Kidney epithelial cell (primary cell): Measurements from ENCODE around the gene CELSR3. TPM values are rescaled to one million over a fixed set of nuclear protein-coding genes. Genes with fewer than 3 reads are reported as not detected.

Source experiments
- DNase-seq: peaks from one replicate; pipeline ENCODE4 v3.0.0-alpha.2; 2010; ENCODE audit warnings: low read depth
- H3K27me3 ChIP-seq: 2 replicates; pipeline ENCODE4 v1.6.0; 2011; ENCODE audit warnings: low read length; ENCODE audit not compliant: control insufficient read depth, insufficient read depth
- H3K36me3 ChIP-seq: 2 replicates; pipeline ENCODE4 v1.5.1; 2011; ENCODE audit warnings: low read length; ENCODE audit not compliant: control insufficient read depth, insufficient read depth
- H3K4me3 ChIP-seq: 2 replicates; pipeline ENCODE4 v1.5.1; 2011; ENCODE audit warnings: low read depth, mild to moderate bottlenecking, control low read depth, low read length
- total RNA-seq: library from RNA; depleted of rRNA; stranded (reverse); fragments of >200 nt; gene quantifications from 2 replicates; pipeline ENCODE4 v1.2.3, GENCODE V29; 2015
- TF ChIP-seq, protein P1 (sequence below): IDR thresholded peaks from 2 replicates; pipeline ENCODE4 v1.5.1; 2011; ENCODE audit warnings: mild to moderate bottlenecking, moderate library complexity, low read length, control low read depth, inconsistent platforms; ENCODE audit not compliant: insufficient read depth, poor library complexity, severe bottlenecking

CELSR3 gene
- total RNA-seq, 1 donor from 2014 or later, result 5.2 TPM

DNA sequence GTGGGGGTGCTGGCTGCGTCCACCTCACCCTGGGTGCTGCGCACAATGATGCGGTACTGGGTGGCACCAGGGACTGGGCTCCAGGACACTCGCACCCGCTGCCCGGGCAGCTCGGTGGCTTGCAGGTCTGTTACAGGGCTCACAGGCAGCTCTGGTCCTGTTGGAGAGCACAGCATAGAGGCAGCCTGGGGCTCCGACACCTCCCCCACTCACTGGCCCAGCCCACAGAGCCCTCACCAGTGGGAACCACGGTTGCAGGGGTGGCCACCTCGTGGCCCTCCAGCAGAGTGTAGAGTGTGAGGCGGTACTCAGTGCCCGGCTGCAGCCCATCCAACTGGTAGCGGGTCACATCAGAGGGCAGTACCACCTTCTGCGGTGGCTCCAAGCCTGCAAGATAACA, 71.2 kb downstream of the CELSR3 start:
- Histone ChIP-seq H3K36me3 (peaks cover 4% of the 10 kb centered on the region), H3K4me3 (no peak overlapping the region), H3K27me3 (no peaks in the 10 kb centered on the region)
- no peak for DNase-seq
- TF ChIP-seq, protein P1, sequence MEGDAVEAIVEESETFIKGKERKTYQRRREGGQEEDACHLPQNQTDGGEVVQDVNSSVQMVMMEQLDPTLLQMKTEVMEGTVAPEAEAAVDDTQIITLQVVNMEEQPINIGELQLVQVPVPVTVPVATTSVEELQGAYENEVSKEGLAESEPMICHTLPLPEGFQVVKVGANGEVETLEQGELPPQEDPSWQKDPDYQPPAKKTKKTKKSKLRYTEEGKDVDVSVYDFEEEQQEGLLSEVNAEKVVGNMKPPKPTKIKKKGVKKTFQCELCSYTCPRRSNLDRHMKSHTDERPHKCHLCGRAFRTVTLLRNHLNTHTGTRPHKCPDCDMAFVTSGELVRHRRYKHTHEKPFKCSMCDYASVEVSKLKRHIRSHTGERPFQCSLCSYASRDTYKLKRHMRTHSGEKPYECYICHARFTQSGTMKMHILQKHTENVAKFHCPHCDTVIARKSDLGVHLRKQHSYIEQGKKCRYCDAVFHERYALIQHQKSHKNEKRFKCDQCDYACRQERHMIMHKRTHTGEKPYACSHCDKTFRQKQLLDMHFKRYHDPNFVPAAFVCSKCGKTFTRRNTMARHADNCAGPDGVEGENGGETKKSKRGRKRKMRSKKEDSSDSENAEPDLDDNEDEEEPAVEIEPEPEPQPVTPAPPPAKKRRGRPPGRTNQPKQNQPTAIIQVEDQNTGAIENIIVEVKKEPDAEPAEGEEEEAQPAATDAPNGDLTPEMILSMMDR, result no peak

DNA sequence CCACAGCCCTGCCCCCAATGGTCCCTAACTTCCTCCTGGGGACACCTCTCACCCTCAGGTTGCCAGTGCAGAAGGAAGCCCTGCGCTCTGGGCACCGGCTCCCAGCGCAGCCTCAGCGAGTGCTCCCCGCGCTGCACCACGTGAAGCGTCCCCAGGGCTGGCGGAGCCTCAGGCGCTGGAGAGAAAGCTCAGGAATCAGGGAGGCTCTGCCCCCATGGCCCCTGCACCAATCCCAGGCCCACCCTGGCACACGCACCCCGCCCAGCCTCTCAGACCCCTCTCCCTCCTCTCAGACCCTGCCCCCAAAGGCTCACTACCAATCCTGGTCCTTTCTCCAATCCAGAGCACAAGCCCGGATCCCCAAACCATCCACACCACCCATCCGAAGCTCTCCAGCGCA, 74.5 kb downstream of the CELSR3 start:
- peaks cover 6% of the 10 kb centered on the region for H3K36me3 ChIP-seq
- TF ChIP-seq, protein P1, result no peak
- no peak for DNase-seq
- H3K27me3 ChIP-seq, result no peaks in the 10 kb centered on the region
- no peak overlapping the region for H3K4me3 ChIP-seq

DNA sequence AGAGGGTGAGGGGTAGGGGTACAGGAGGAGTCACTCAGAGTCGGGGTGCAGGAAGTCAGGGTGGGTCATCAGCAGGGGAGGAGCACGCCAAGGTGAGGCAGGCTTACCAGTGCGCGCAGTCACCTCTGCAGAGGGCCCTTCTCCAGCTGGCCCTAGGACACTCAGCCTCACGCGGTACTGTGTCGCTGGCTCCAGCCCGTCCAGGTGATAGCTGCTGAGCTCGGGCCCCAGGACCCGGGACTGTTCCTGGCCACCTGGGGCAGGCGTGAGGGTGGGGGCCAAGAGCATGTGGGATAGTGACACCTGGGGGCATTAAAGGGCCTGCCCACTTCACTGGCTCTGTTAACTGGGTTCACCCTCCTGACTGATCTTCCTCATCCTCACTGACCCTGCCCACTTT, 75.0 kb downstream of the CELSR3 start:
- Histone ChIP-seq H3K4me3 (no peak overlapping the region), H3K27me3 (no peaks in the 10 kb centered on the region), H3K36me3 (peaks cover 7% of the 10 kb centered on the region)
- no peak for DNase-seq
- TF ChIP-seq, protein P1, result no peak

Other genes starting within 250 kb of the CELSR3 start
- 115 and 137 TPM in 2 replicates for gene PLXNB1, start 232.8 kb downstream of the CELSR3 start, total RNA-seq
- 39.2 and 46.4 TPM in 2 replicates for gene CCDC51, start 222.8 kb downstream of the CELSR3 start, total RNA-seq
- 374 and 462 TPM in 2 replicates for gene TMA7, start 222.6 kb downstream of the CELSR3 start, total RNA-seq
- 5.7 and 6.8 TPM in 2 replicates for gene ATRIP, start 216.1 kb downstream of the CELSR3 start, total RNA-seq
- gene SHISA5, start 158.7 kb downstream of the CELSR3 start, total RNA-seq, result 231 and 248 TPM in 2 replicates
- gene PFKFB4, start 106.1 kb downstream of the CELSR3 start, total RNA-seq, result 22.4 and 24.1 TPM in 2 replicates
- 26.1 and 39.1 TPM in 2 replicates for gene UCN2, start 99.1 kb downstream of the CELSR3 start, total RNA-seq
- gene COL7A1, start 67.6 kb downstream of the CELSR3 start, total RNA-seq, result 337 and 348 TPM in 2 replicates
- gene UQCRC1, start 53.2 kb downstream of the CELSR3 start, total RNA-seq, result 413 and 435 TPM in 2 replicates
- gene TMEM89, start 41.1 kb downstream of the CELSR3 start, total RNA-seq, result not detected in 2 replicates
- gene SLC26A6, start 27.4 kb downstream of the CELSR3 start, total RNA-seq, result 32.8 and 54.2 TPM in 2 replicates
- 15.3 and 34.0 TPM in 2 replicates for gene NCKIPSD, start 23.0 kb upstream of the CELSR3 start, total RNA-seq
- gene IP6K2, start 54.3 kb upstream of the CELSR3 start, total RNA-seq, result 81.2 and 109 TPM in 2 replicates
- 27.5 and 34.9 TPM in 2 replicates for gene PRKAR2A, start 185.0 kb upstream of the CELSR3 start, total RNA-seq
- gene SLC25A20, start 236.0 kb upstream of the CELSR3 start, total RNA-seq, result 6.9 and 12.3 TPM in 2 replicates